GM21786 (cell line): ENCODE measurements around the gene MAP3K2.

Experiments used
- ATAC-seq: cut with Tn5 transposase; IDR thresholded peaks from one replicate; pipeline ENCODE4 v1.9.1; 2021; ENCODE audit not compliant: unreplicated experiment

MAP3K2 gene

GRCh38 chr2:127408004-127408806 lies 20.4 kb upstream of the MAP3K2 start:
- peak; percentile 60 for ATAC-seq

- no peak for ATAC-seq
These were observed 19.9 kb upstream of the MAP3K2 start for GRCh38 chr2:127407661-127408003.

GRCh38 chr2:127407091-127407490 lies 19.3 kb upstream of the MAP3K2 start:
- ATAC-seq, result no peak

- no peak for ATAC-seq
These were observed 18.7 kb upstream of the MAP3K2 start for GRCh38 chr2:127406454-127406853.

- no peak for ATAC-seq
These were observed 17.5 kb upstream of the MAP3K2 start for GRCh38 chr2:127405255-127405610.

GRCh38 chr2:127404466-127405254 lies 16.9 kb upstream of the MAP3K2 start:
- ATAC-seq, result no peak

- ATAC-seq, result no peak
These were observed 15.7 kb upstream of the MAP3K2 start for GRCh38 chr2:127403460-127403859.

GRCh38 chr2:127401757-127402695 lies 14.3 kb upstream of the MAP3K2 start:
- ATAC-seq, result no peak

- no peak for ATAC-seq
These were observed 13.4 kb upstream of the MAP3K2 start for GRCh38 chr2:127400897-127401756.

GRCh38 chr2:127400533-127400896 lies 12.7 kb upstream of the MAP3K2 start:
- no peak for ATAC-seq

- peak; percentile 77 for ATAC-seq
These were observed 10.4 kb upstream of the MAP3K2 start for GRCh38 chr2:127398239-127398590.

GRCh38 chr2:127397568-127398238 lies 9.9 kb upstream of the MAP3K2 start:
- no peak for ATAC-seq

GRCh38 chr2:127394492-127394891 lies 6.7 kb upstream of the MAP3K2 start:
- no peak for ATAC-seq

- ATAC-seq, result no peak
These were observed 5.2 kb upstream of the MAP3K2 start for GRCh38 chr2:127392828-127393578.

GRCh38 chr2:127392133-127392827 lies 4.5 kb upstream of the MAP3K2 start:
- no peak for ATAC-seq

GRCh38 chr2:127389778-127390435 lies 2.1 kb upstream of the MAP3K2 start:
- no peak for ATAC-seq

- ATAC-seq, result peak; percentile 31
These were observed 819 bp upstream of the MAP3K2 start for GRCh38 chr2:127388423-127389164.
